Ishikawa (cell line): ENCODE measurements around the gene F10.

Experiments
- CEBPB ChIP-seq: IDR thresholded peaks from 2 replicates; pipeline ENCODE4 v1.6.1; 2012
- CREB1 ChIP-seq: IDR thresholded peaks from 2 replicates; pipeline ENCODE4 v1.6.1; 2012; ENCODE audit warnings: low read depth
- EGR1 ChIP-seq: IDR thresholded peaks from 2 replicates; pipeline ENCODE4 v1.6.1; 2012
- EP300 ChIP-seq: IDR thresholded peaks from 2 replicates; pipeline ENCODE4 v1.6.1; 2012; ENCODE audit warnings: borderline replicate concordance
- FOXM1 ChIP-seq: IDR thresholded peaks from 2 replicates; pipeline ENCODE4 v1.6.1; 2012; ENCODE audit warnings: low read depth, borderline replicate concordance
- MAX ChIP-seq: IDR thresholded peaks from 2 replicates; pipeline ENCODE4 v1.6.1; 2012
- NFIC ChIP-seq: IDR thresholded peaks from 2 replicates; pipeline ENCODE4 v1.6.1; 2012
- RAD21 ChIP-seq: IDR thresholded peaks from 2 replicates; pipeline ENCODE4 v1.6.1; 2012; ENCODE audit warnings: low read depth
- TAF1 ChIP-seq: IDR thresholded peaks from 2 replicates; pipeline ENCODE4 v1.6.1; 2012; ENCODE audit warnings: low read depth, mild to moderate bottlenecking
- TCF12 ChIP-seq: IDR thresholded peaks from 2 replicates; pipeline ENCODE4 v1.6.1; 2012; ENCODE audit warnings: low read depth
- TEAD4 ChIP-seq: IDR thresholded peaks from 2 replicates; pipeline ENCODE4 v1.6.1; 2012
- YY1 ChIP-seq: IDR thresholded peaks from 2 replicates; pipeline ENCODE4 v1.6.1; 2012; ENCODE audit warnings: low read depth
- ZBTB7A ChIP-seq: IDR thresholded peaks from 2 replicates; pipeline ENCODE4 v1.6.1; 2012; ENCODE audit warnings: low read depth
- TF ChIP-seq, protein P1 (sequence below): IDR thresholded peaks from 2 replicates; pipeline ENCODE4 v1.6.1; 2012
- TF ChIP-seq, protein P2 (sequence below): IDR thresholded peaks from 2 replicates; pipeline ENCODE4 v1.6.1; 2012; ENCODE audit warnings: low read depth, mild to moderate bottlenecking

Gene F10

DNA sequence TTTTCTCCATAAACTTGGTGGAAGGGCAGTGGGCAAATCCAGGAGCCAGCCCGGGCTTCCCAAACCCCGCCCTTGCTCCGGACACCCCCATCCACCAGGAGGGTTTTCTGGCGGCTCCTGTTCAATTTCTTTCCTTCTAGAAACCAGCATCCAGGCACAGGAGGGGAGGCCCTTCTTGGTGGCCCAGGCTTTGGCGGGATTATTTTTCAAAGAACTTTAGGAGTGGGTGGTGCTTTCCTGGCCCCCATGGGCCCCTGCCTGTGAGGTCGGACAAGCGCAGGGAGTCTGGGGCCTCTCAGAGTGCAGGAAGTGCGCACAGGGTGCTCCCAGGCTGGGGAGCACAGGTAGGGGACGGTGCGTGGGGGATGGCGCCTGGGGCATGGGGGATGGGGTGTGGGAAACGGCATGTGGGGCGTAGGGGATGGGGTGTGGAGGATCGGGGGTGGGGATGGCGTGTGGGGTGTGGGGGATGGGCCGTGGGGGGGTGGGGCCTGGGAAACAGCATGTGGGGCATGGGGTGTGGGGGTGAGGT, 16.6 kb upstream of the F10 start:
- TF ChIP-seq, protein P1, sequence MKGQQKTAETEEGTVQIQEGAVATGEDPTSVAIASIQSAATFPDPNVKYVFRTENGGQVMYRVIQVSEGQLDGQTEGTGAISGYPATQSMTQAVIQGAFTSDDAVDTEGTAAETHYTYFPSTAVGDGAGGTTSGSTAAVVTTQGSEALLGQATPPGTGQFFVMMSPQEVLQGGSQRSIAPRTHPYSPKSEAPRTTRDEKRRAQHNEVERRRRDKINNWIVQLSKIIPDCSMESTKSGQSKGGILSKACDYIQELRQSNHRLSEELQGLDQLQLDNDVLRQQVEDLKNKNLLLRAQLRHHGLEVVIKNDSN: no peak
- TF ChIP-seq TEAD4 (no peak), EGR1 (no peak), CREB1 (no peak), TCF12 (no peak), ZBTB7A (no peak), FOXM1 (no peak), RAD21 (no peak), TAF1 (no peak)
- TF ChIP-seq, protein P2, sequence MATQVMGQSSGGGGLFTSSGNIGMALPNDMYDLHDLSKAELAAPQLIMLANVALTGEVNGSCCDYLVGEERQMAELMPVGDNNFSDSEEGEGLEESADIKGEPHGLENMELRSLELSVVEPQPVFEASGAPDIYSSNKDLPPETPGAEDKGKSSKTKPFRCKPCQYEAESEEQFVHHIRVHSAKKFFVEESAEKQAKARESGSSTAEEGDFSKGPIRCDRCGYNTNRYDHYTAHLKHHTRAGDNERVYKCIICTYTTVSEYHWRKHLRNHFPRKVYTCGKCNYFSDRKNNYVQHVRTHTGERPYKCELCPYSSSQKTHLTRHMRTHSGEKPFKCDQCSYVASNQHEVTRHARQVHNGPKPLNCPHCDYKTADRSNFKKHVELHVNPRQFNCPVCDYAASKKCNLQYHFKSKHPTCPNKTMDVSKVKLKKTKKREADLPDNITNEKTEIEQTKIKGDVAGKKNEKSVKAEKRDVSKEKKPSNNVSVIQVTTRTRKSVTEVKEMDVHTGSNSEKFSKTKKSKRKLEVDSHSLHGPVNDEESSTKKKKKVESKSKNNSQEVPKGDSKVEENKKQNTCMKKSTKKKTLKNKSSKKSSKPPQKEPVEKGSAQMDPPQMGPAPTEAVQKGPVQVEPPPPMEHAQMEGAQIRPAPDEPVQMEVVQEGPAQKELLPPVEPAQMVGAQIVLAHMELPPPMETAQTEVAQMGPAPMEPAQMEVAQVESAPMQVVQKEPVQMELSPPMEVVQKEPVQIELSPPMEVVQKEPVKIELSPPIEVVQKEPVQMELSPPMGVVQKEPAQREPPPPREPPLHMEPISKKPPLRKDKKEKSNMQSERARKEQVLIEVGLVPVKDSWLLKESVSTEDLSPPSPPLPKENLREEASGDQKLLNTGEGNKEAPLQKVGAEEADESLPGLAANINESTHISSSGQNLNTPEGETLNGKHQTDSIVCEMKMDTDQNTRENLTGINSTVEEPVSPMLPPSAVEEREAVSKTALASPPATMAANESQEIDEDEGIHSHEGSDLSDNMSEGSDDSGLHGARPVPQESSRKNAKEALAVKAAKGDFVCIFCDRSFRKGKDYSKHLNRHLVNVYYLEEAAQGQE: no peak

- TF ChIP-seq CREB1: no peak
- TF ChIP-seq FOXM1: no peak
- no peak for TF ChIP-seq TEAD4
- no peak for TF ChIP-seq EP300
- no peak for TF ChIP-seq RAD21
- TF ChIP-seq YY1: no peak
- TF ChIP-seq, protein P2: no peak
- TF ChIP-seq CEBPB: no peak
- TF ChIP-seq EGR1: no peak
- TF ChIP-seq TAF1: no peak
- TF ChIP-seq, protein P1: no peak
- TF ChIP-seq MAX: no peak
- TF ChIP-seq NFIC: no peak
- TF ChIP-seq ZBTB7A: no peak
- no peak for TF ChIP-seq TCF12
Measured at GRCh38 chr13:113106711-113107351, 15.8 kb upstream of the F10 start.

DNA sequence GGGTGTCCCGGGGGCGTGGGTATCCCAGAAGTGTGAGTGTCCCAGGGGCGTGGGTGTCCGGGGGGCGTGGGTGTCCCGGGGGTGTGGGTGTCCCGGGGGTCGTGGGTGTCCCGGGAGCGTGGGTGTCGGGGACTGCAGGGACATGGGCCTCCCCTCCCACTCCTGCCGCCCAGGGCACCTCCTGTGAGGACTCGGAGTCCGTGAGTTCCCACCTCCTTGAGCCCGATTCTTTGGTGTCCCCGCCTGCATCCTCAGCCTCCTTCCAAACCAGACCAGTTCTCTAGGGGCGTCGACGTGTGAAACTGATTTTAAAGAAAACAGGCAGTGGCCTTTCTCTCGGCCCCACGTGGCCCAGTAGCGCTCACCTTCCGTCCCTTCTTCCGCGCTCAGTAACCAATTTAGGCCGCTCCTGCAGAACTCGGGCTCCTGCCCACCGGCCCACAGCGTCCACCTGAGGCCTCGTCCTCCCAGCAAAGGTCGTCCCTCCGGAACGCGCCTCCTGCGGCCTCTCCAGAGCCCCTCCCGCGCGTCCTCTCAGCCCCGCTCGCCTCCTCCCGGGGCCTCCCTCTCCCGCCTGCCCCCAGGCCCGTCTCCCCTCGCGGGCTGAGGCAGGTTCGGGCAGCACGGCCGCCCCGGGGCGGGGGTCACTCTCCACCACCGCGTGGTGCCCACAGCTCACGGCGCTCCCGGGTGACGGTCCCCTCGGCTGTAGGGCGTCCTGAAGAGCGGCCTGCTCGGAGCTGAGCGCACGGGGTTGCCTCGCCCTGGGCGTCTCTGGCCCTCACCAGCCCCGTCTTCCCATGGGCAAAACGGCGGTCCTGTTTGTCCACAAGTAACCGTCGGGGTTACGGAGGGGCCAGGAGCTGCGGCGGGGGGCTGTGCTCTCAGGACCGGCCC, 13.2 kb upstream of the F10 start:
- TF ChIP-seq EP300 (no peak), TAF1 (no peak)

DNA sequence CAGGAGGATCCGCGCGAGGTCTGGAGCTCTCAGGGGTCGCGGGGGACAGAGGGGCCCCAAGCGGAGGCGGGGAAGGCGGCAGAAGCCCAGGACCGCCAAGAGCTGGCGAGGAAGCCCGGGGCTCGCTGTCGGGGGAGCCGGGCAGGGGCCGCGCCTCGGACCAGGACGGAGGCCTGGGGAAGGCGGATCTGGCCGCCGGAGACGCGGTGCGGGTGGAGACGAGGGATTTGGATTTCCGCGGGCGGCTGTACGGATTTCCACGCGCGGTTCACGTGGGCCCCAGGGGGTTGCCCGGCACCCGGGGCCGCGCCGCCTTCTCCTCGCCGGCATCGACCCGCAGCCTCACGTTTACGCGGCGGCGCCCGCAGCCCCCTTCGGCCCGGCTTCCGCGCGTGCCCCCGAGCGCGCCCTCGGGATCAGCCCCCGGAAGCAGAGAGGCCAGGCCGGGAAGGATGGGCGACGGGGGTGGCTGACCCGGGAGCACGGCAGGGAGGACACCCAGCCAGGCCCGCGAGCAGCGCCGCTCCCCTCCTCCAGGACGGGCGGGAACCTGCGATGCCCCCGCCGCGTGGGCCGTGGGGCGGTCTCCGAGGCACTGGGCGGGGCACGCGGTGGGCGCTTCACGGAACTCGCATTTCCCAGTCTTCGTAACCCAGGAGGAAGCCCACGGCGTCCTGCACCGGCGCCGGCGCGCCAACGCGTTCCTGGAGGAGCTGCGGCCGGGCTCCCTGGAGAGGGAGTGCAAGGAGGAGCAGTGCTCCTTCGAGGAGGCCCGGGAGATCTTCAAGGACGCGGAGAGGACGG, 12.3 kb upstream of the F10 start:
- TF ChIP-seq YY1: no peak
- TF ChIP-seq MAX: no peak
- no peak for TF ChIP-seq CEBPB
- no peak for TF ChIP-seq CREB1
- no peak for TF ChIP-seq NFIC
- no peak for TF ChIP-seq FOXM1
- no peak for TF ChIP-seq ZBTB7A
- no peak for TF ChIP-seq TAF1
- TF ChIP-seq, protein P1: no peak
- no peak for TF ChIP-seq TEAD4
- TF ChIP-seq, protein P2: no peak
- no peak for TF ChIP-seq TCF12
- no peak for TF ChIP-seq RAD21
- no peak for TF ChIP-seq EGR1
- TF ChIP-seq EP300: no peak
